Measurements from ENCODE around the gene RNF145.
"Not testable (repeated sequence)": the region's sequence is repeated elsewhere in the genome, so short reads cannot be mapped to it uniquely, and the experiment has no call there.

- TF ChIP-seq CTCF, POLR2A (IDR thresholded peaks at IDR 0.05): not testable (repeated sequence)
Observed at GRCh38 chr5:159118958-159119659, 90.2 kb downstream of the RNF145 start.

All from uterus (tissue), 2 donors.